Stimulated activated CD4-positive, alpha-beta T cell treated with anti-CD3 and anti-CD28 coated beads, Interleukin-2, amount 100 ng/mL, for 4 hours (primary cell): Measurements from ENCODE around the gene BBX.

Experiments used
- DNase-seq: peaks from one replicate; pipeline ENCODE4 v3.0.0-alpha.2; 2020; ENCODE audit warnings: low read depth

BBX gene

DNA sequence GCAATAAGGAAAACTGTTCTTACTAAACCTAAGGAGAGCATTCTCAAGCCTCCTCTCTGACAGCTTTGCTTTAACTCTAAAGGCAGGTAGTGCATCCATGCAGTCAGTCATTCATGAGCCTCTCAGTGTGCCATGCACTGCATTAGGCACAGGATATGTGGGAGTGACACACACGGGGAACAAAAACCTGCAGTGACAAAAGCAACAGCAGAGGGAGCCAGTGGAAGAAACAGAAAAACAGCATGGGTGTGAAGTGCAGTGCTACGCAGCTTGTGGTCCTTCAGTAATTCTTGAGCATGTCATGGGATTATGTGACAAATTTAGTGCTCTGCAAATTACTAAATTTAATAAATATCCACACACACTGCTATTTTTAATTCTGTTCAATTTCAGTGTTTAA lies 230.7 kb downstream of the BBX start:
- DNase-seq = peak; percentile 6

DNA sequence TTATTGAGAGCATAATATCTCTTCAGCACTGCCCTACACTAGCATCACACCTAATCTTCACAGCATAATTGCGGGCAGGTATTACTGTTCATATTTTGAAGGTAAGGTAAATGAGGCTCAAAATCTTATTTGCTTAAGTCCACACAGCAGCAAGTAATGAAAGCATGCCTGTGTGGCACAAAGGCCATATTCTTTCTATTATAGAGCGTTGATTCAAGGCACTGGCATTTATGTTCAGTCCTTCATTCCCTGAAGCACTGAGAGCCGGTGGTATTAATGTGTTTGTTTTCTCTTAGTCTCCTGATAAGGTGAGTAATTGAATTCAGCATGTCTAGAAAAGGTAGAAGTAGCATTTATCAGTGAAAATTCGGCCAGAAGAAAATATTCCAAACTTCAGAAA lies 231.2 kb downstream of the BBX start:
- DNase-seq = no peak

DNA sequence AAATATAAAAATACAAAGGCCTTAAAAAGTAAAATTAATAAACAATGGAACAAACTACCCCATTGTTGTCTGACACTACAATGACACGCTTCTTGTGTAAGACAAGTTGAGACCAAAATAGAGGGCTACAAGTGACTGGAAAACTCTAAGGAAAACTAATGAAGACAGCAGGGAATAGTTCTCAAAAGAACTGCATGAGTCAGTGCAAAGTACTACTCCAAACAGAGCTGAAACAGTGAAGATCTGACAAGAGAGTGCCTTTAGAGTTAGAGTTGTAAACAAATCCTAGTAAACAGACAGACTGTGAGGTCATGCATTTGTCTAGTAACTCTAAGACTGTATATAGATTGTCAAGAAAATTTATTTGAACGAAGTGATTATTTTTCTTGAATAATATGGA lies 233.9 kb downstream of the BBX start:
- DNase-seq = no peak

DNA sequence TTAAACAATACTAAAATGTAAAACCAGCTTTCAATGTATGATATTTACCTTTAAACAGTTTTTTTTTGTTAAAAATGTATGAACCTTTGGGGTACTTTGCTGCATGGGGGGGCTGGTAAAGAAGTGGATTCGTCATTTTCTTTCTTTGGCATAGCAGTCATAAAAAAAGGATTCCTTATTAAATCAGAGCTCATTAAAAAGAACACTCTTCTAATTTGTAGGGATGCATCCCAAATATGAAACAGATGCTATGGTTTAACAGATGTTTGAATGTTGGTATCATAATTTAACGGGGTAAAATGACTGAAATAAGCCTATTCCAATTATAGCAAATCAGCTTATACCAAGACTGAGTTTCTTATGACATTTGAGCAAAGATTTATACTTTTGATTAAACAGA lies 234.4 kb downstream of the BBX start:
- DNase-seq = no peak

DNA sequence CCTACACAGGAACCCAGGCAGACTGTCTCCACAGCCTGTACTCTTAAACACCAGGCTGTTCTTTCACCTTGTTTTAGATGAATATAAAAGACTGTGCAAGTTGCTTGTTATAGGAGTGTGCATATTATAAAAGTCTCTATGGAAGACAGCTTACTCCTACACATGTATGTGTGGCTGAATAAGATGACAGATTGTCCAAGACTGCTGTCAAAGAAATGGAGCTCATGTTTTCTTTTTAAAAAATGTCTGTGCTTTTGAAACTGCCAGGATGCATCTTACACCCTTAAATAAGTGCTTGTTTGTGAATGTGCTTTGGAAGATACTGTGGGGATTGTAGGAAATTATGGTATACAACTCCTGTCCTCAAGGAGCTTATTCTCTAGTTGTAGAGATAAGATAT lies 237.4 kb downstream of the BBX start:
- no peak for DNase-seq

DNA sequence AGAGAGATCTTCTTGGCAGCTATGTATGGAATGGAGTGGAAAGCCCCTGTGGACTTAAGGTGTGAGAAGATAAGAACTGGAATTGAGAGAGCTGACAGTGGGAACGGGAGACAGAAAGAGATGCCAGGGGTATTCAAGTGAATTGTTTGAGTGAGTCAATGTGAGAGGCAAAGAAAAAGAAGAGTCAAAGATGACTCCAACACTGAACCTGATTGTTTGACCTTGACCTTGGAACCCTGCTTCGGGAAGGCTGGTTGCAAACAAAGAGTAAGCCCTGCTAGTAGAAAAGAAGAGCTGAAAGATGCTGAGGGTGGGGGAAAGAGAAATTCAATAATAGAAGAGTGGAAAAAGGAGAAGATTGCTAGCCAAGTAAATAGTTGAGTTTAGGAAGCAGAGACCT lies 238.6 kb downstream of the BBX start:
- no peak for DNase-seq

DNA sequence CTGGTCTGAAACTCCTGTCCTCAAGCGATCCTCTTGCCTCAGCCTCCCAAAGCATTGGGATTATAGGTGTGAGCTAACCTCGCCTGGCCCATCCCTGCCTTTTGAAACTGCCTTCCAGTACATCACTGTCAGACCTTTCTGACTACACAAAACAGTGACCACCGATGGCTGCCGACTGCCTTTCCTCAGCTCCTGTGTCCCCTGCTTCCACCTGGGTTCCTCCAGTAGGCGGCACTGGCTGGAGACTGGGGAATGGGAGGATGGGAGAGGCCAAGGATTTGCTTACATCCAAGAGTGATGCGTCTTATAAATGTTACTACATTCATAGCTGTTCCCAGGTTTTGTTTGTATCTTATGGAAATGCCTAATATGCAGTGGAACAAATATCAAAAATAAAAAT lies 242.8 kb downstream of the BBX start:
- no peak for DNase-seq

DNA sequence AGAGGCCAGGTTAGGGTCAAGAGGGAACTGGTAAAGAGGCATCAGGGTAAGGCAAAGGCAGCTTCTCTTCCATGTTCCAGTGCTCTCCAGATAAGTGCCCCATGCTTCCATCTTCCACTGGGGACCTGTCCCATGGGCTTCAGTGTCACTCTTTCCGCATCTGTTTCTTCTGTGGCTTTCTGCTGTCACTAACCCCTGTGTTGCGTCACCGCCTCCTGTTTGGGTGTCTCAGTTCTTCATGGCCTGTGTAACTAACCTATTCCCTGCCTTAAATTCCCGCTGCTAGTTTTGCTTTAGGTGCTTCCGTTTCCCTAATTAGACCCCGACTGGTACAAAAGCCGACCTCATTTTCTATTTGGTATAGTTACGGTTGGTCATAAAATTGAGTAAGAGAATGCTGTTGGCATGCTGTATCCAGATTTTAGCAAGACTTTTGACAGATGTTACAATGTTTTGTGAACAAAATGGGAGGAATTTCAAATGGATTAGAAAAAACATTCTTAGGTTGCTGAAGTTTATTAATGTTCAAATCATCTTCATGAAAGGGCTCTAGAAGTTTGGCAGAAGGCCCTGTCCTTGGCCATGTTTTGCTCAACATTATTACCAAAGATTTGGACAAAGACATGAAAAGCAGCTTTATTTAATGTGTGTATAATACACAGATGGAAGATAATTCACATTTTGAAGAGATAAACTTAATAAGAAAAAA lies 245.3 kb downstream of the BBX start:
- DNase-seq = no peak

DNA sequence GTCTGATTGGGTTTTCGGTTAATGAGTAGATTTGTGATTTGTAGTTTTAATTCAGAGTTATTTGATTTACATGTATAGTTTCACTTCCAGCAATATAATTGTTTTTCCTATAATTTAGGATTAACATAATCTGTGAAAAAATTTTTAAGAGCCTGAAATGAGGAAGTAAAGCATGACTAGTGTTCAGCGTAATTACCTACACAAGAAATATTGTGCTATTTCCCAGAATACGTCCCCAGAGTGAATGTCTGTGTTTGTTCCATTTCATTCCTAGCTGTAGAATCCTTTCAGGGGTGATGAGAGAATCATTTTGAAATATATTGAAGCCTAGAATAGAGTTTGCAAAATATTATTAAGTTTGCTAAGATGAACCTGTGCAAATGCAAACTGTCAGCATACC lies 247.1 kb downstream of the BBX start:
- DNase-seq = no peak

DNA sequence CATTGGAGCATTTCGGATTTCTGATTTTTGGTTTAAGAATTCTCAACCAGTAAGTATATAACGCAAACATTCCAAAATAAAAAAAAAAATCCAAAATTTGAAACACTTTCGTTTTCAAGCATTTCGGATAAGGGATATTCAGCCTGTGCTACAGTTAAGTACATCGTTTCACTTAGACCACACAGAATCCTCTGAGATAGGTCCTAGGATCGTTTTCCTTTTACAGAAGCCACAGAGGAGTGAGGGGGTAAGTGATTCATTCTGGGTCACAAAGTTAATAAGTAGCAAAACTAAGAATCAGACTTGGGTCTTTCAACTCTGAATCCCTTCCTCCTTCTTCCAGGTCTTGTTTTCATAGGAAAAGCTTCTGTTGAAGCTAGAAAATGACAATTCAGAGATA lies 249.3 kb downstream of the BBX start:
- DNase-seq = no peak

DNA sequence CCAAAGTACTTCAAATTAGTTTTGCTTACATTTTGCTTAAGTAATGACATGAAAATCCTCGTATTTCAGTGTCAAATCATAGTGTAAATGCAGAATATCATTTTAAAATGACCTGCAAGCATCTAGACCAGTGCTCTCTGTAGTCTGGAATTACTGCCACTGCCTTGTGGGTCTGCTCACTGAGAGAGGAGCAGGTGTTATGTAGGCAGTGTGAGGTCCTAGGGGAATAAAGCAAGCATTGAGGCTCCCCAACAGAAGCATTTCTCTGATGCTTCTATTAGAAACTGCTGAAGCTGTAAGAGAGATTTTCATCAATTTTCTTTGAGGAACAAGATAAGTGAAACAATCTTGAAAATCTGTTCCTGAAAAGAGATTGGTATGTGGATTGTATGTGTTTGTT lies 253.2 kb downstream of the BBX start:
- DNase-seq = no peak

DNA sequence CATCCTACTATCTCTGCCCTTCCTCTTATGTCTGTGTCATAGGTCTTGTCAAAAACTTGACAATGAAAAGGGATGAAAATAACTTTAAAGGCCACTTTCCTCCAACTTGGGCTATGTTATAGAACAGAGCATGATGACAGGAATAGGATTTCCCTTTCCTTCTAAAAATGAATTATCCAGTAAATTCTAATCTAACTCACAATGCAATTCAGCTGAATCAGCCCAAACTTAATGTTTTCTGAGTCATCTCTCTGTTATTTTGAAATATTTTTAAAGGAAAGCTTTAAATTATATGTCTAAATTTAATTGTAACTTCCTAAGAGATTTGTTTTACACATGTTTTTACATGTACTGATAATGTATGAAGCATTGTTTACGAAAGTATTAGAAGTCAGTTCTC lies 258.5 kb downstream of the BBX start:
- no peak for DNase-seq

DNA sequence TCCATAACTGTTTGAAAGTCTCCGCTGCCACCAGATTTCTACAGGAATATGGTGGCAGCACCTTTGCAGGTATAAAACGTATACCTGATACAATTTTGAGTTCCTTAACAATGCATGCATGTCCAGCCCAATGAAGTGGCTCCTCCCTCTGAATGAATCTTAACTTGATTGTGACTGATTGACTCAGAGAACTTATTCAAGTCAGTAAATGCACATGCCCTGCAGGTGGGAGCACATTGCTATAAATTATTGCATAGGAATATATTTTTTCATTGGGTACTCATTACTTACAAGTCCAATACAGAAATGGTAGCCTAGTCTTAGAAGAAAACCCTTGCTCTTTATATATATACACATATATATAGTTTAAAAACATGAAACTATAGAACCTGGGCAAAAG lies 259.3 kb downstream of the BBX start:
- DNase-seq = no peak

DNA sequence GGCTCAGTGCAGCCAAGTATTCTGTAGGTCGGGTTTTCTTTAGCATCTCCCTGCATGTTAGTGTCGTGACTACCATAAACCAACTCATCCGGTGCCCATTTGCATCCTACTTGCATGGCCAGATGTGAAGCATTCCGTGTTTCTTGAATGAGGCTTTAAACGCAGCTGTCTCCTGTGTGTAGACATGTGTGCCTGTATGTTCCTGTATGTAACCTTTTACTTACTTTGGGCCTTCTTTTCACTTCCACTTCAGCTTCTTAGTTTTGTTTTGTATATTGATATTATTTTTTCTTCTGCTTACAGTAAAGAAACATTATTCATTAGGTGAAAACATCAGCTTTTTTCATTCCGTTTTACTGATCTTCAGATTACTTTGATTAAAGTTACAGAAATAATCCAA lies 267.9 kb downstream of the BBX start:
- no peak for DNase-seq

DNA sequence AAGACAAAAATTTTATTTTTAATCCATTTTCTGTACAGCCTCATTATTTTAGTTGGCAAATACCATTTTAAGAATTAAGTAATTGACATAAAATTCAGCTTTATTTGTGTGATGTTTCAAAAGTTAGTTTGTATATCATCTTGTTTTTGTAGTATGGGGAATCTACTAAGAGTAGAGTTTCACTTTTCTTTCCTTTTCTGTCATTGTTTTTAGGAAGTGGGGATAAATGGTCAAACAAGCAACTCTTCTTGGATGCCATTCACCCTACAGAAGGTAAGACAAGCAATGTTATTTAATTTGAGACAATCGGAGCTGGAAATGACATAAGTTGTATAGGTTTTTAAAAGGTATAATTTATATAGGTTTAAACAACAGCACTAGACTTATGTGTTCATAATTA lies 268.3 kb downstream of the BBX start:
- no peak for DNase-seq

DNA sequence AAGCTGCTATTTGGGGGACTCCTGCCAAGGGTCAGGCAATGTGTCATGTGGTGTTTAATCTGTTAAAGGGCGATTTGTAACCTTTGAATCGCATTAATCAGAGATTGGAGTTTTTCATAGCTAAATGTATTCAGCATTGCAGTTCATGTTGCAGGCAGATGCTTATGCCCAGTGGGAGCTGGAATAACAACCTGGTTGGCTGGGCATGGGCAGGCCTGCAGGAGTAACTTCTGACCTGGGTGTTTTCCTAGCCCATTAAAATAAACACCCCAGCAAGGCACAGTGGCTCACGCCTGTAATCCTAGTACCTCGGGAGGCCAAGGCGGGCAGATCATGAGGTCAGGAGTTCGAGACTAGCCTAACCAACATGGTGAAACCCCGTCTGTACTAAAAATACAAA lies 268.7 kb downstream of the BBX start:
- no peak for DNase-seq

DNA sequence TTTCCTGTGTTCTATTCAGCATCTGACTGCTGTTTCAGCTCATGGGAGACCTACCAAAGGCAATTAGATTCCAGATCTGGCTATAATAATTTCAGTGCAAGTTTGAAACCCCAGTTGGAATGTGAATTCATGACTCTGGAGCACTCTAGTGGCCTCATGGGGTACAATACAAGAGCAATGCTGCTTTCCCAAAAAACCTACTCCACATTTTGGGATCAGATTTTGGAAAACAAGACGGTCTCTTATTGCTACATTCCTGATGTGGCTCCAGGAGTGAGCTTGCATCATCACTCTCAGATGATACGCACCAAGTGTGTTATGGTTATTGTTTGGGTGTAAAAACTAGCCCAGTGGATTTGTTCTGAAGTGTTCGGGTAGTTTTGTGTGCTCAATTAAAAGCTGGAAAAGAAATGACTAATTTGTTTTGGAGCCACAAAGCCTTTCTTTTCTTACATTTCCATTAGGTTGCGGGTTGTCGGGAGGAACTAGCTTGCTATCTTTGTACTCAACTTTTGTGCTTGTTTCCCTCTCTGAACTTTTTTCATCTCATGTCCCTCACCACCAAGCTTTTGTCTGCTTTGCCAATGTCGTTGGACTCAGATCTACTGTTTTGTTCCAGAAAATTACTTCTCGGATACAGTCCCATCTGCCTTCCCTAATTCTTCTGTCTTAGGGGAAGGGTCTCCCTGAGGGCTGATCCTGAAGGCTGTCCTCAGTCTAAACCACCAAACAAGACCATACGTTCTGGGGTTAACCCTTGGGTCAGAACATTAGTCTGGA lies 272.1 kb downstream of the BBX start:
- no peak for DNase-seq

DNA sequence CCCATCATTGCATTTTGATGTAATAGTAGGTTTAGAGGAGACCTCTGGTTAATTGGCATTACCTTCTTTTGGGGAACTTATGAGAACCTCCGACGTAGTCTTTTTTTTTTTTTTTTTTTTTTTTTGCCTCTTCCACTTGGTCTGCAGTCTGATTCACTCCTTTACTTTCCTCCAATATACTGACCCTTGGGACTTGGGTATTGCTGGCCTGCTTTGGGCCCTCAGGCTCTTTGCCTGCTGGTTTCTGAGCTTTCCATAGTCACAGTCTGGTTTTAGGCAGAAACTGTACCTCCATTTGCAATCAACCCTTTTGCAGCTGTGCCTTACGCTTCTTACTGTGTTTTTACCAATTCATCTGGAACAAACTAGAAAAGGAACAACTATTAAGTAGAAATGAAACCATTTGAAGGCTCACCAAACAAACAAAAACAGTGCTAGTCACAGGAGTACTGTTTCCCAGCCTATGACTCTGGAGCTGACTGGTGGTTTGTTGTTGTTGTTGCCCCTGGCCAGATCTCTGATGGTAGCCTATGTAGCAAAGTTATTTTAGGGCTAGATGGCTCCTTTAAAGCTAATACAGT lies 272.8 kb downstream of the BBX start:
- no peak for DNase-seq

DNA sequence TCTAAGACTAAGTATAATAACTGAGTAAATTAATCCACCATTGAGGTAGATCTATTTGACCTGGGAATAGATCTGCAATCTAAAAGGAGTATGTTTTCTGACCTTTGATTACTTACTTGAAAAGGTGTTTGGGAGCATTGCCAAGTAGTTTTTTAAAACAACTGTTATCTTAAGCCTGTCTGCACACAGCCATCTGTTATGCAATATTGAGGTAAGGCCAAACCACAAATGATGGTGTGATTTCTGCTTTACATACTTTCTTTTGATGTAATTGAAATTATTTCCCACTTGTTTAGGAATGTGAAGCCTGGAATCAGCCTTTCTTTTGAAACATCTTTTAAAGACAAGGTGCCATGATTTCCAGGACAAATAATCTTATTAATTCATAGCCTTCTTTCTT lies 274.0 kb downstream of the BBX start:
- no peak for DNase-seq

DNA sequence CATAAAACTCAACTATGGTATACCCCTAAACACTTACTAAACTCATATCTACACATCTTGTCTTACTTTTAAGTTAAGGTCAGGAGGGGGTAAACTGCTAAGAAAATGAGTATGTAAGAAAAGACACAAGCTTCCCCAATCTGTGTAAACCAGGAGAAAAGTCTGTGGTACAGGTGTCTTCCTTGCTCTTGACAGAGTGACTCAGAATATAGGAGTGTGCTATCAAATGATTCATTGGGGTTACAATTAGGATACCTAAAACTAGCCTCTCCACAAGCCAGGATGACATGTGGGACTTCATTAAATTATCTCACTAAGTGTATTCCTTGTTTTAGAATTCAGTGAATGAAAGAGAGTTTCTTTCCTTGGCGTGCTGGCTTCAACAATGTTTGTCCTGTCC lies 274.8 kb downstream of the BBX start:
- DNase-seq = no peak

DNA sequence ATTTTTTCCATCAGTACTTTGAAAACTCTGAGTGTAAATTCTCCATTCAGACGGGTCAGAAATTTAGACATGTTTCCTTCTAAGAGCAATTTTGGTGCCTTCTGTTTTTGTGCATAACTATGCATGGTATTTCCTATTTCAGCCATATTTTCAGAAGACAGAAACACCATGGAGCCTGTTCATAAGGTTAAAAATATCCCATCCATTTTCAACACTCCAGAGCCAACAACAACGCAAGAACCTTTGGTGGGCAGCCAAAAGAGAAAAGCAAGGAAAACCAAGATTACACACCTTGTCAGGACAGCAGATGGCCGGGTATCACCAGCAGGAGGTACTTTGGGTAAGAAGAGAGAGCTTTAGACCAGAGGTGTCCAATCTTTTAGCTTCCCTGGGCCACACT lies 275.6 kb downstream of the BBX start:
- DNase-seq = no peak

DNA sequence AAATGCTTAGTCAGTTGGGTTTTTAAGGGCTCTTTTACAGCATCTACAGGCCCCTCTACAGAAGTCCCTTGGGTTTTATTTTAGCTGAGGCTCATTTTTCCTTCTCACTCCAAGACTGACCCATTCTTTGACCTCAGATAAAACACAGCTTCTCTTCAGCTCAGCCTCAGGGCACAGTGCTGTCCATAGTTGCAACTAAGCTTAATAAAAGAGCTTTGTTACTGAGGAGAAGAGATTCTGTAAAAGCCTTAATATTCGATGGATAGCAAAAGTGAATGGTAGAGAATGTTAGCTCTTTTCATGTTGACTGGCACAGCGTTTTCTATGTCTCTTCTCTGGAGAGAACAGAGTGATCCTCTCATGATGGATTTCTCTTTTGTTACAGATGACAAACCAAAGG lies 277.9 kb downstream of the BBX start:
- DNase-seq = no peak

DNA sequence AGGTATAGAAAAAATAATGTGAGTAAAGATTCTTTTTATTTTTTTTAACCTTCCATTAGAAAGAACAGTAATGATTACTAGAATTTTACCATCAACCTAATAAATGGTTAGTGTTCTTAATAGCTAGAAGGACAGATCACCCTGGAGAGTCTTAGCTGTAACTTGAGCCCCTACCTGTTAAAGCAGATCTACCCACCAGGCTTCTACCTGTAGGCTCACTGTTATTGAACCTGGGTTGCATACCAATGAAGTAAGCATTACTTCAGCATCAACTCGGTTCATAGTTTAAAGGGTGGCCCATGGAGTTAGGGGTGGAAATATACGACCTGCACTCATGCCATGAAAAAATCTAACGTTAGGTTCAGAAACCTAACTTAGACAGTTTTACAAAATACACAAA lies 280.4 kb downstream of the BBX start:
- no peak for DNase-seq

DNA sequence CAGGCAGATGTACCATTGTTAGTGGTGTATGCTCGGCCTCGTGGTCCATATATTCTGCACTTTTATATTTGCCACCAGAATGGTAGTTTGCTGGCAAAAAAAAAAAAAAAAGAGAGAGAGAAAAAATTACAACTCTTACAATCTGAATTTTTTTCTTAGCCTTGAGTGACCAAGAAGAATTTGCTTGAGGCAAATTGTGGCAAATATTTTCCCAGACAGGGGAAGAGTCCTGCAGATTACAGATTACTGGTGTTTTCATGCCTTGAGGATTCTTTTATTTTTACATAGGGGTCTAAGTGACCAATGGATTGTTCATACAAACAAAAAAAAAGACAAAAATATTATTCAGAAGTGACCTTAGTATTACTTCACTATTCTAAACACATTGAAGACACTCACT lies 283.3 kb downstream of the BBX start:
- no peak for DNase-seq
